ENCODE results near the gene RBM11. TPM values are rescaled to one million over a fixed set of nuclear protein-coding genes. Genes with fewer than 3 reads are reported as not detected.

Gene RBM11
- total and polyA plus RNA-seq, 4 donors = 0.08 to 0.19 (median 0.13) TPM; not detected in 1

DNA sequence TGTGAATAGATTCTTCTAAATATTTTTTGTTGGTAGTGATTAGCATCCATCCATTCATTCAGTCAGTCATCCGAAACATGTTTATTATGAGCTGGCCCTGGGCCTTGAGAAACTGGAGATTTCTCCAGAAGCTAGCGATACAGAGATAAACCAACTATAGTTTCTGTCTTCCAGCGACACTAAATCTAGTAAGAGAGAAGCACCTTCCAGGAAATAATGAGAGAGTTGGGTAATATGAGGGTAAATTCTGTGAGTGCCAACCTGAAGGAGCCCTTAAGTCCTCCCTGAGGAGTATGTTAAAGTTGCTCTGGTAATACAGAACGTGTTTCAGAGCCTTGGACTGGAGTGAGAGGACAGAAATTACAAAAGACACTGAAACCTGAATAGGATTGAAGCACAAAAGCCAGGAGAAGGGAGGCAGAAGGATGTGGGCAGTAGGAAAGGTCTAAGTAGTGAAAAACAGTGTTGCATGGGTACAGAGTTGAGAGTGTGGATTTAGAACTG is 59.8 kb downstream of the RBM11 start:
- TF ChIP-seq, protein P1, sequence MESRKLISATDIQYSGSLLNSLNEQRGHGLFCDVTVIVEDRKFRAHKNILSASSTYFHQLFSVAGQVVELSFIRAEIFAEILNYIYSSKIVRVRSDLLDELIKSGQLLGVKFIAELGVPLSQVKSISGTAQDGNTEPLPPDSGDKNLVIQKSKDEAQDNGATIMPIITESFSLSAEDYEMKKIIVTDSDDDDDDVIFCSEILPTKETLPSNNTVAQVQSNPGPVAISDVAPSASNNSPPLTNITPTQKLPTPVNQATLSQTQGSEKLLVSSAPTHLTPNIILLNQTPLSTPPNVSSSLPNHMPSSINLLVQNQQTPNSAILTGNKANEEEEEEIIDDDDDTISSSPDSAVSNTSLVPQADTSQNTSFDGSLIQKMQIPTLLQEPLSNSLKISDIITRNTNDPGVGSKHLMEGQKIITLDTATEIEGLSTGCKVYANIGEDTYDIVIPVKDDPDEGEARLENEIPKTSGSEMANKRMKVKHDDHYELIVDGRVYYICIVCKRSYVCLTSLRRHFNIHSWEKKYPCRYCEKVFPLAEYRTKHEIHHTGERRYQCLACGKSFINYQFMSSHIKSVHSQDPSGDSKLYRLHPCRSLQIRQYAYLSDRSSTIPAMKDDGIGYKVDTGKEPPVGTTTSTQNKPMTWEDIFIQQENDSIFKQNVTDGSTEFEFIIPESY (IDR thresholded peaks at IDR 0.05) = no peak
- TF ChIP-seq JUND (IDR thresholded peaks at IDR 0.05) = no peak
- no peak for TF ChIP-seq RAD21 (IDR thresholded peaks at IDR 0.05)
- no peak for TF ChIP-seq SP1 (IDR thresholded peaks at IDR 0.05)
- TF ChIP-seq HNF4A (conservative IDR thresholded peaks at IDR 0.05) = no peak
- no peak for TF ChIP-seq FOXA1 (IDR thresholded peaks at IDR 0.05)
- no peak for TF ChIP-seq FOXA2 (IDR thresholded peaks at IDR 0.05)
- no peak for TF ChIP-seq MAX (IDR thresholded peaks at IDR 0.05)
- Histone ChIP-seq H3K27me3 (ENCODE audit: control insufficient read depth in 4 of 4, insufficient read depth in 4 of 4, low read length in 3 of 4) (no peaks in the 10 kb centered on the region), H3K36me3 (ENCODE audit: control insufficient read depth in 4 of 4, insufficient read depth in 3 of 4, low read depth in 1 of 4, low read length in 3 of 4) (no peaks in the 10 kb centered on the region), H3K4me3 (ENCODE audit: low read depth in 1 of 3, low read length in 3 of 3) (no peak overlapping the region), H3K27ac (ENCODE audit: low read depth in 1 of 2, low read length in 2 of 2) (no peak overlapping the region), H3K9me3 (ENCODE audit: control insufficient read depth in 4 of 4, low read length in 3 of 4) (no peaks in the 10 kb centered on the region), H3K4me1 (ENCODE audit: control insufficient read depth in 4 of 4, insufficient read depth in 4 of 4, low read length in 3 of 4) (peaks cover 0 to 8% (median 4%) of the 10 kb centered on the region in 4 donors), H3K9ac (ENCODE audit: low read depth in 1 of 2, low read length in 2 of 2) (no peak overlapping the region)
- WGBS = 84% methylated on average over 4 of the region's 4 CpGs
- no peak for DNase-seq (ENCODE audit: low spot score)

Other genes with a start within 250 kb of the RBM11 start
- not detected for gene LIPI, start 5.2 kb upstream of the RBM11 start, total RNA-seq
- not detected for gene LIPI, start 5.2 kb upstream of the RBM11 start, polyA plus RNA-seq
- 10 to 100 TPM; 18.6 to 37.2 TPM for gene HSPA13, start 167.0 kb downstream of the RBM11 start, total RNA-seq
- gene HSPA13, start 167.0 kb downstream of the RBM11 start, polyA plus RNA-seq = 1 to 10 TPM; 4.9 to 7.8 TPM

Data from liver (tissue), 9 donors.